ENCODE results near the gene MIER2. TPM values are rescaled to one million over a fixed set of nuclear protein-coding genes. Genes with fewer than 3 reads are reported as not detected.

Gene MIER2
- total RNA-seq, 2 experiments from 2014 or later: 9.5 to 11.5 TPM

- ChIA-PET CTCF (interaction anchor here (0.5 kb wide), 1 partner anchor 12 kb away, joined by 3 read pairs; no protein-coding TSS in a partner anchor), POLR2A (no interaction called here)
- Mint-ChIP-seq H3K27me3 (peaks cover 39% of the 10 kb centered on the region), H3K36me3 (ENCODE audit: low read depth) (no peaks in the 10 kb centered on the region), H3K9me3 (no peaks in the 10 kb centered on the region), H3K27ac (no peak overlapping the region), H3K4me1 (ENCODE audit: low read depth) (peaks cover 12% of the 10 kb centered on the region), H3K4me3 (no peak overlapping the region)
- intact Hi-C loops (cut with DNase I, micrococcal nuclease): loop anchor here in 1 of 2 experiments (10.0 kb wide), 1 partner anchor 209 kb away; the partner anchor contains the start of gene TPGS1
- Histone ChIP-seq H3K27me3 (ENCODE audit: control insufficient read depth in 1 of 2, insufficient read depth in 2 of 2, low read length in 2 of 2) (peaks cover 28 to 33% of the 10 kb centered on the region in 2 experiments), H3K4me1 (ENCODE audit: insufficient read depth, low read length) (peaks cover 13% of the 10 kb centered on the region), H3K4me3 (ENCODE audit: low read length) (no peak overlapping the region), H3K36me3 (ENCODE audit: insufficient read depth, low read length) (no peaks in the 10 kb centered on the region), H3K9me3 (ENCODE audit: control insufficient read depth in 1 of 2, insufficient read depth in 1 of 2, low read length in 2 of 2) (peaks cover 0 to 14% of the 10 kb centered on the region in 2 experiments), H3K27ac (ENCODE audit: low read depth in 1 of 2, low read length in 2 of 2) (no peak overlapping the region)
- ATAC-seq (ENCODE audit: poor library complexity): no peak
- no peak for TF ChIP-seq CTCF (IDR thresholded peaks at IDR 0.05)
- DNase-seq: no peak
These were observed 48.8 kb downstream of the MIER2 start for GRCh38 chr19:295687-296370.

GRCh38 chr19:294946-295686 lies 49.5 kb downstream of the MIER2 start:
- H3K9me3 ChIP-seq (ENCODE audit: control insufficient read depth in 1 of 2, insufficient read depth in 1 of 2, low read length in 2 of 2): peaks cover 0 to 14% of the 10 kb centered on the region in 2 experiments
- Mint-ChIP-seq H3K36me3 (ENCODE audit: low read depth) (no peaks in the 10 kb centered on the region), H3K27me3 (peaks cover 43% of the 10 kb centered on the region), H3K4me3 (peak overlapping the region; percentile 23), H3K4me1 (ENCODE audit: low read depth) (peaks cover 15% of the 10 kb centered on the region), H3K27ac (no peak overlapping the region), H3K9me3 (no peaks in the 10 kb centered on the region)
- H3K4me1 ChIP-seq (ENCODE audit: insufficient read depth, low read length): peaks cover 20% of the 10 kb centered on the region
- peak; percentile 72 for ATAC-seq (ENCODE audit: poor library complexity)
- H3K4me3 ChIP-seq (ENCODE audit: low read length): no peak overlapping the region
- no peak overlapping the region for H3K27ac ChIP-seq (ENCODE audit: low read depth in 1 of 2, low read length in 2 of 2)
- intact Hi-C loops (cut with DNase I, micrococcal nuclease): loop anchor here in 1 of 2 experiments (10.0 kb wide), 1 partner anchor 210 kb away; the partner anchor contains the start of gene TPGS1
- DNase-seq: peak in 13 of 14 experiments; percentile 21 to 66 (median 35)
- peak; percentile 65 for TF ChIP-seq CTCF (IDR thresholded peaks at IDR 0.05)
- no peaks in the 10 kb centered on the region for H3K36me3 ChIP-seq (ENCODE audit: insufficient read depth, low read length)
- POLR2A ChIA-PET: no interaction called here
- CTCF ChIA-PET: interaction anchor here (0.5 kb wide), 1 partner anchor 11 kb away, joined by 3 read pairs; no protein-coding TSS in a partner anchor
- H3K27me3 ChIP-seq (ENCODE audit: control insufficient read depth in 1 of 2, insufficient read depth in 2 of 2, low read length in 2 of 2): peaks cover 33 to 39% of the 10 kb centered on the region in 2 experiments

GRCh38 chr19:294341-294945 lies 50.2 kb downstream of the MIER2 start:
- H3K27me3 ChIP-seq (ENCODE audit: control insufficient read depth in 1 of 2, insufficient read depth in 2 of 2, low read length in 2 of 2): peaks cover 37 to 46% of the 10 kb centered on the region in 2 experiments
- intact Hi-C loops (cut with DNase I, micrococcal nuclease): loop anchor here in 1 of 2 experiments (10.0 kb wide), 1 partner anchor 210 kb away; the partner anchor contains the start of gene TPGS1
- TF ChIP-seq CTCF (IDR thresholded peaks at IDR 0.05): no peak
- H3K4me1 ChIP-seq (ENCODE audit: insufficient read depth, low read length): peaks cover 26% of the 10 kb centered on the region
- peaks cover 0 to 20% of the 10 kb centered on the region in 2 experiments for H3K9me3 ChIP-seq (ENCODE audit: control insufficient read depth in 1 of 2, insufficient read depth in 1 of 2, low read length in 2 of 2)
- CTCF ChIA-PET: no interaction called here
- POLR2A ChIA-PET: no interaction called here
- no peak for DNase-seq
- H3K36me3 ChIP-seq (ENCODE audit: insufficient read depth, low read length): no peaks in the 10 kb centered on the region
- H3K27ac ChIP-seq (ENCODE audit: low read depth in 1 of 2, low read length in 2 of 2): no peak overlapping the region
- Mint-ChIP-seq H3K4me3 (peak overlapping the region; percentile 23), H3K27me3 (peaks cover 50% of the 10 kb centered on the region), H3K36me3 (ENCODE audit: low read depth) (no peaks in the 10 kb centered on the region), H3K9me3 (no peaks in the 10 kb centered on the region), H3K27ac (no peak overlapping the region), H3K4me1 (ENCODE audit: low read depth) (peaks cover 18% of the 10 kb centered on the region)
- ATAC-seq (ENCODE audit: poor library complexity): no peak
- H3K4me3 ChIP-seq (ENCODE audit: low read length): no peak overlapping the region

All from CD4-positive, alpha-beta T cell (primary cell).